Cardiac muscle cell (in vitro differentiated cells and primary cell): Measurements from ENCODE around the gene FAM171A2. TPM values are rescaled to one million over a fixed set of nuclear protein-coding genes. Genes with fewer than 3 reads are reported as not detected.
A peak's percentile ranks its signal among the peaks of the same experiment; 100 is the strongest.

Source experiments
- DNase-seq, 2 donors: peaks; one replicate each; pipeline versions ENCODE4 v3.0.0 to v3.0.0-alpha.2; 2010 to 2017; ENCODE audit warnings: low read depth in 1 of 2, low spot score in 1 of 2
- H3K27ac ChIP-seq: fragments of 200-600 bp; sonication (generic); 2 replicates; pipeline ENCODE4 v1.5.1; 2016
- H3K27me3 ChIP-seq: fragments of 200-600 bp; sonication (generic); 2 replicates; pipeline ENCODE4 v1.6.0; 2016; ENCODE audit warnings: control low read depth
- H3K36me3 ChIP-seq: fragments of 200-600 bp; sonication (generic); 2 replicates; pipeline ENCODE4 v1.5.1; 2016; ENCODE audit warnings: control low read depth
- H3K4me1 ChIP-seq: fragments of 200-600 bp; sonication (generic); 2 replicates; pipeline ENCODE4 v1.8.1; 2017; ENCODE audit warnings: low read depth, mild to moderate bottlenecking, mixed run types
- H3K4me3 ChIP-seq: fragments of 200-600 bp; sonication (generic); 2 replicates; pipeline ENCODE4 v1.5.1; 2016; ENCODE audit warnings: mild to moderate bottlenecking
- H3K9me3 ChIP-seq: fragments of 200-600 bp; sonication (generic); 2 replicates; pipeline ENCODE4 v1.5.1; 2017; ENCODE audit warnings: low read depth, mild to moderate bottlenecking, control low read depth
- CTCF ChIP-seq: IDR thresholded peaks from 2 replicates; pipeline ENCODE4 v1.5.1; 2012; ENCODE audit warnings: low read depth, mild to moderate bottlenecking, low read length
- polyA plus RNA-seq: library from polyadenylated mRNA; unstranded; fragments of >200 nt; fragmentation: Nextera tagmentation; extraction: Ambion mirVana; gene quantifications from 2 replicates; pipeline ENCODE4 v1.2.1, GENCODE V29; 2016
- total RNA-seq: library from RNA; depleted of rRNA; stranded (reverse); fragments of >200 nt; gene quantifications from 2 replicates; pipeline ENCODE4 v1.2.3, GENCODE V29; 2016

FAM171A2 gene
- total and polyA plus RNA-seq, 2 experiments from 2014 or later = 38.6 to 49.5 TPM

GRCh38 chr17:44390250-44390870 is 26.7 kb upstream of the FAM171A2 start:
- Histone ChIP-seq H3K36me3 (no peaks in the 10 kb centered on the region), H3K9me3 (no peaks in the 10 kb centered on the region), H3K27me3 (peaks cover 6% of the 10 kb centered on the region), H3K27ac (no peak overlapping the region), H3K4me1 (peaks cover 4% of the 10 kb centered on the region), H3K4me3 (no peak overlapping the region)
- TF ChIP-seq CTCF = no peak
- DNase-seq = no peak

DNA sequence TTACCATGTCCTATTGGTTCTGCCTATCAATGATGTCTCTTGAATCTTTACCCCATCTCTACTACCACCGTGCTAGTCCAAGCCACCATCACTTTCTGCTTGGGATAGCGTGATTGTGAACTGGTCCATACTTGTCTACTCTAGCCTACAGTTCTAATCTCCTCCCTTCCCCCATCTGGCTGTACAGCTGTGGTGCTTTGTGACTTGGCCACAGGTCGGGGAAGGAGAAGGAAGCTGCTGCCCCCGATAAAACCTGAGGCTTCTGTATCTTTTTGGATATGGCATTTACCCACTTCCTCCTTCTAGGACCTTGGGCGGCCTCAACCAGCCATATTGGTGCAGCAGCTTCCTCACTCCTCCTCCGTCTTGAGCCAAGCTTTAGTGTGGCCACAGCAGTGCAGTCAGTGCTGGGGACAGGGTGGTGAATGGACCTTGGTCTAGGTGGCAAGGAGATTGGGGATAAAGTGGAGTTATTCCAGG is 26.1 kb upstream of the FAM171A2 start:
- no peak for TF ChIP-seq CTCF
- no peaks in the 10 kb centered on the region for H3K36me3 ChIP-seq
- no peaks in the 10 kb centered on the region for H3K9me3 ChIP-seq
- DNase-seq = no peak
- H3K27me3 ChIP-seq = peaks cover 9% of the 10 kb centered on the region
- no peak overlapping the region for H3K27ac ChIP-seq
- peaks cover 4% of the 10 kb centered on the region for H3K4me1 ChIP-seq
- H3K4me3 ChIP-seq = no peak overlapping the region

DNA sequence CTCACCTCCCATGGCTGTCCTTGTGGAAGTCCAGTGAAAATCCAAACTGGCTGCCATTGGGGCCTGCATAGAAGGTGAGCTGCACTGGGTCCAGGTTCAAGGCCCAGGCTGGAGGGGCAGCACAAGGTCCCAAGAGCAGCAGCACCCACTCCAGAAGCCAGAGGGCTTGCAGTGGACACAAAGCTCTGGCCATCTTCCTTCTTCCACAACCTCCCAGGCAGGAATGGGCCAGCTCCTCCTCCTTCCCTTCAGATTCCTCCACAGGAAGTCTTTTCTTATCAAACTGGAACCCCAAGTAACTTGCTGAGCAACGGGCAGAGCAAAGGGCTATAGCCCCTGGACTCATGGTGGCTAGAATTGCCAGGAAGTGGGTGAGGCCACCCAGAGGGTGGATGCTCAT is 25.6 kb upstream of the FAM171A2 start, which contains the start of gene ITGA2B:
Gene ITGA2B, minus strand, starts transcription at position 369 of the 400 bp plus-strand sequence. Its CDS starts 176 bp downstream, at position 193.
- TF ChIP-seq CTCF = no peak
- no peaks in the 10 kb centered on the region for H3K36me3 ChIP-seq
- H3K27ac ChIP-seq = no peak within 1 kb of the TSS
- peaks cover 14% of the 10 kb centered on the region for H3K27me3 ChIP-seq
- no peaks in the 10 kb centered on the region for H3K9me3 ChIP-seq
- H3K4me1 ChIP-seq = peaks cover 4% of the 10 kb centered on the region
- no peak for DNase-seq
- H3K4me3 ChIP-seq = no peak within 1 kb of the TSS

GRCh38 chr17:44387804-44388203 is 24.2 kb upstream of the FAM171A2 start:
- no peaks in the 10 kb centered on the region for H3K36me3 ChIP-seq
- DNase-seq = no peak
- no peak overlapping the region for H3K27ac ChIP-seq
- H3K4me1 ChIP-seq = no peaks in the 10 kb centered on the region
- no peaks in the 10 kb centered on the region for H3K9me3 ChIP-seq
- no peak for TF ChIP-seq CTCF
- H3K27me3 ChIP-seq = peaks cover 28% of the 10 kb centered on the region
- no peak overlapping the region for H3K4me3 ChIP-seq

- no peak for DNase-seq
- no peaks in the 10 kb centered on the region for H3K4me1 ChIP-seq
- H3K36me3 ChIP-seq = no peaks in the 10 kb centered on the region
- H3K27me3 ChIP-seq = peaks cover 32% of the 10 kb centered on the region
- H3K9me3 ChIP-seq = no peaks in the 10 kb centered on the region
- TF ChIP-seq CTCF = no peak
- H3K4me3 ChIP-seq = peak overlapping the region; percentile 35
- H3K27ac ChIP-seq = no peak overlapping the region
Measured at GRCh38 chr17:44386182-44386525, 22.5 kb upstream of the FAM171A2 start.
